CD4-positive, alpha-beta memory T cell (primary cell): ENCODE data around the gene BRD9. TPM values are rescaled to one million over a fixed set of nuclear protein-coding genes. Genes with fewer than 3 reads are reported as not detected.
"Not testable (repeated sequence)": the region's sequence is repeated elsewhere in the genome, so short reads cannot be mapped to it uniquely, and the experiment has no call there.

ENCODE experiments used
- CTCF ChIA-PET: fragments of 350-600 bp; sonication (Branson Sonifier 250); formaldehyde crosslinking; loops from one replicate; lab custom pipeline; 2021; ENCODE audit warnings: inconsistent platforms; ENCODE audit not compliant: partially characterized antibody; lab: Charles Lee
- POLR2A ChIA-PET: fragments of 350-600 bp; sonication (Branson Sonifier 250); formaldehyde crosslinking; loops from one replicate; lab custom pipeline; 2021; ENCODE audit not compliant: partially characterized antibody; lab: Charles Lee
- DNase-seq, 5 donors: peaks; one replicate each; pipeline versions ENCODE4 v3.0.0 to v3.0.0-alpha.2; 2020 to 2022; ENCODE audit warnings: mixed read lengths in 1 of 5
- H3K27ac ChIP-seq: one replicate; pipeline ENCODE4 v1.7.0; 2013; ENCODE audit warnings: low read depth, low read length
- H3K27me3 ChIP-seq: 2 replicates; pipeline ENCODE4 v1.7.0; 2013; ENCODE audit warnings: mild to moderate bottlenecking, low read length, moderate library complexity; ENCODE audit not compliant: insufficient read depth
- H3K36me3 ChIP-seq: 2 replicates; pipeline ENCODE4 v1.7.0; 2013; ENCODE audit warnings: mild to moderate bottlenecking, low read length, moderate library complexity; ENCODE audit not compliant: insufficient read depth
- H3K4me1 ChIP-seq: 2 replicates; pipeline ENCODE4 v1.7.0; 2013; ENCODE audit warnings: mild to moderate bottlenecking, low read length, moderate library complexity; ENCODE audit not compliant: insufficient read depth
- H3K4me3 ChIP-seq, 2 donors: one replicate each; pipeline ENCODE4 v1.7.0; 2013; ENCODE audit warnings: low read length in 2 of 2, mild to moderate bottlenecking in 1 of 2
- H3K9me3 ChIP-seq, 2 donors: one replicate each; pipeline ENCODE4 v1.7.0; 2013; ENCODE audit warnings: low read length in 2 of 2, control low read depth in 1 of 2; ENCODE audit not compliant: control insufficient read depth in 1 of 2
- H3K27ac Mint-ChIP-seq, 7 donors: one replicate each; pipeline ENCODE4 v1.8.0; 2020 to 2021; ENCODE audit warnings: mixed read lengths in 7 of 7, mild to moderate bottlenecking in 6 of 7, inconsistent platforms in 3 of 7, moderate library complexity in 3 of 7
- H3K27me3 Mint-ChIP-seq, 2 donors: one replicate each; pipeline ENCODE4 v1.8.0; 2020 to 2021; ENCODE audit warnings: mixed read lengths in 2 of 2
- H3K36me3 Mint-ChIP-seq, 2 donors: one replicate each; pipeline ENCODE4 v1.8.0; 2020 to 2021; ENCODE audit warnings: mixed read lengths in 2 of 2, inconsistent platforms in 1 of 2, mild to moderate bottlenecking in 1 of 2
- H3K4me1 Mint-ChIP-seq, 4 donors: one replicate each; pipeline ENCODE4 v1.8.0; 2020 to 2021; ENCODE audit warnings: mixed read lengths in 4 of 4, mild to moderate bottlenecking in 1 of 4
- H3K4me3 Mint-ChIP-seq, 8 donors: one replicate each; pipeline ENCODE4 v1.8.0; 2020 to 2021; ENCODE audit warnings: mixed read lengths in 8 of 8, mild to moderate bottlenecking in 7 of 8, moderate library complexity in 6 of 8, inconsistent platforms in 3 of 8
- H3K9me3 Mint-ChIP-seq, 8 donors: one replicate each; pipeline ENCODE4 v1.8.0; 2020 to 2021; ENCODE audit warnings: mixed read lengths in 8 of 8, mild to moderate bottlenecking in 5 of 8, inconsistent platforms in 3 of 8, moderate library complexity in 1 of 8
- intact Hi-C: fragments of 100-400 bp; cut with micrococcal nuclease; formaldehyde crosslinking; loops from one replicate; pipeline ENCODE4 v1.15.1; 2023
- polyA plus RNA-seq, 2 donors: library from polyadenylated mRNA; unstranded; fragments of 300-500 nt; fragmentation: Illumina TruSeq; gene quantifications; one replicate each; pipeline ENCODE4 v1.2.3, GENCODE V29; 2021
- total RNA-seq, 2 experiments: library from RNA; stranded (reverse); gene quantifications; one replicate each; pipeline ENCODE4 v1.2.3, GENCODE V29; 2021

The BRD9 gene
- total and polyA plus RNA-seq, 4 experiments from 2014 or later, result 8.0 to 86.8 (median 51.3) TPM

DNA sequence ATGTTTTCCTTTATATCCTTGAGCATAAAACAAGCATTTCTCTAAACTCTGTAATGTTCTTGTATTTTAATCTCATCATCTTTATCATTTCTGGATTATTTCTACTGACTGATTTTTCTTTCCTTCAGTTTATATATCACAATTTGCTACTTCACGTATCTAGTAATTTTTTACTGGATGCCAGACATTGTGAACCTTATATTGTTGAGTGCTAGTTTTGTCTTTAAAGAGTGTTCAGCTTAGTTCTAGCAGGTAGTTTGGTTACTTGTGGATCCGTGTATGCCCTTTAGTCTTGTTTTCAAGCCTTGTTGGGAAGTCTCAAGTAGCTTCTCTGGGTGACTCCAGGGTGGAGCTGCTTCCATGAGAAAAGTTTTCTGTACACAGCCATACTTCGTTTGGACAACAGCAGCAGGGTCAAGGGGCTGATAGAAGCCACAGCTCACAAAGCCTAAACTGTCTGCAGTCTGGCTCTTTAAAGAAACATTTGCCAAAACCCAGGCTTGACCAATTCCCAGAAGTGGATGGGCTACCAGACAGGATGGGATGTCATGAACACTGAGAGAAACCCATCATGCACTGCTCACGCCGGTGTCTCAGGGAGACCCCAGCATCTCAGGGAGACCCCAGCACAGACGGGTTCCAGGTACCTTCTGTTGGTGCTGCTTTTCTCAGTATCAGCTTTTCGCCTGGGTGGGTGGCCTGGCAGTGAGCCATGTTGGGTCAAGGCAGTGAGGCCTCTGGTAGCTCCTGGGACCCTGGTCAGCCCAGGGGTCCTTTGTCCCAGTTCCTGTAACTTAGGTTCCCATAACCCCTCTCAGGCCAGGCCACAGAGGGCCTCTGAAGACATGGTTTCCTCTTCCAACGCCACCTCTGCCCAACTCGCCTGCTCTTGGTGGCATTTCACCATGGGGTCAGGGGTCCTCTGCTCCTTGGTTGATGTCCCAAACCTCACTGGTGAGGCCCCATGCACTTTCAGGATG is 29.1 kb upstream of the BRD9 start:
- H3K27ac Mint-ChIP-seq, result no peak overlapping the region
- Histone ChIP-seq H3K27me3 (peaks cover 4% of the 10 kb centered on the region), H3K27ac (no peak overlapping the region), H3K4me3 (no peak overlapping the region), H3K4me1 (no peaks in the 10 kb centered on the region), H3K9me3 (no peaks in the 10 kb centered on the region), H3K36me3 (no peaks in the 10 kb centered on the region)
- intact Hi-C loops, result loop anchor here (2.0 kb wide), 1 partner anchor 87 kb away; the partner anchor contains the start of gene NKD2
- no peaks in the 10 kb centered on the region for H3K36me3 Mint-ChIP-seq
- CTCF ChIA-PET, result interaction anchor here (1.2 to 1.6 kb wide), 3 partner anchors 83 to 219 kb away, joined by 3 to 5 read pairs (median 3); no protein-coding TSS in a partner anchor
- H3K4me1 Mint-ChIP-seq, result peaks cover 0 to 2% (median 0%) of the 10 kb centered on the region in 4 donors
- peaks cover 7 to 19% of the 10 kb centered on the region in 2 donors for H3K27me3 Mint-ChIP-seq
- no peak for DNase-seq
- POLR2A ChIA-PET, result no interaction called here
- H3K4me3 Mint-ChIP-seq, result no peak overlapping the region
- peaks cover 0 to 1% (median 0%) of the 10 kb centered on the region in 8 donors for H3K9me3 Mint-ChIP-seq

GRCh38 chr5:920321-920720 is 27.7 kb upstream of the BRD9 start:
- CTCF ChIA-PET, result interaction anchor here (0.6 to 1.6 kb wide), 3 partner anchors 85 to 220 kb away, joined by 3 to 4 read pairs (median 3); no protein-coding TSS in a partner anchor
- no peaks in the 10 kb centered on the region for H3K9me3 ChIP-seq
- H3K27me3 ChIP-seq, result no peaks in the 10 kb centered on the region
- no peak overlapping the region for H3K4me3 ChIP-seq
- no peak overlapping the region for H3K4me3 Mint-ChIP-seq
- peak overlapping the region in 1 of 7 donors; percentile 5 for H3K27ac Mint-ChIP-seq
- no peaks in the 10 kb centered on the region for H3K36me3 Mint-ChIP-seq
- H3K27me3 Mint-ChIP-seq, result peaks cover 3 to 7% of the 10 kb centered on the region in 2 donors
- intact Hi-C loops, result no loop called here
- DNase-seq, result no peak
- H3K27ac ChIP-seq, result no peak overlapping the region
- no peaks in the 10 kb centered on the region for H3K4me1 Mint-ChIP-seq
- peaks cover 0 to 1% (median 0%) of the 10 kb centered on the region in 8 donors for H3K9me3 Mint-ChIP-seq
- no peaks in the 10 kb centered on the region for H3K36me3 ChIP-seq
- POLR2A ChIA-PET, result interaction anchor here (1.1 kb wide), 1 partner anchor 9 kb away, joined by 3 read pairs; no protein-coding TSS in a partner anchor
- H3K4me1 ChIP-seq, result no peaks in the 10 kb centered on the region

DNA sequence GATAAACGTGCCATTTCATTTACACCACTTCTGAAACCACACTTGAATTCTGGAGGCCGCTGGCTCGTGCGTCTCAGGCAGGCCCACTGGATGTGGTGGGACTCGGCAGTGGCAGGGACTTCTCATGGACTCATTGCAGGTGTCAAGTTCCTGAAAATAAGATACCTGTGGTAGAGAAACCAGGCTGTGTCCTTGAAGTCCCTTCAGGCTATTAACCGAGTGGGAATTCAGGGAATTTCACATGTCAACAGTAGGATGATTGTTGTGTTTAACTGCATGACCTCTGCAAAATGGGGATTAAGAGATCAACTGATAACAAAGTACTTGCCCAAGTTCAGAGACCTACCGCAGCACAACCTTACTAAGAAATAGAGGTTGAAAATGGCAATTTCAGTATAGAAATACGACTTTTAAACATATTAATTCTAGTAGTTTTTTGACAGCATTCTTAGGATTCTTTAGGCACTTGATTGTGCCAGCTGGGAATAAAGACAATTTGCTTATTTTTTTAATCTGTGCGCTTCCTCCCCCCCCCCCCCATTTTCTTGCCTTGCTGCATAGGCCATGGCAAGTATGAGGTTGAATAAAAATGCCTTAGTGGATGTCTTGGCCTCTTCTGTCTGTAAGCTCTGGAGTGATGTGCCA is 26.9 kb upstream of the BRD9 start:
- H3K27ac Mint-ChIP-seq, result no peak overlapping the region
- Histone ChIP-seq H3K4me3 (no peak overlapping the region), H3K27ac (no peak overlapping the region), H3K36me3 (no peaks in the 10 kb centered on the region), H3K9me3 (no peaks in the 10 kb centered on the region), H3K4me1 (no peaks in the 10 kb centered on the region), H3K27me3 (no peaks in the 10 kb centered on the region)
- intact Hi-C loops, result no loop called here
- H3K4me3 Mint-ChIP-seq, result no peak overlapping the region
- POLR2A ChIA-PET, result interaction anchor here (1.1 kb wide), 1 partner anchor 8 kb away, joined by 3 read pairs; no protein-coding TSS in a partner anchor
- no peak for DNase-seq
- CTCF ChIA-PET, result interaction anchor here (0.6 to 1.4 kb wide), 2 partner anchors 204 to 221 kb away, joined by 3 to 4 read pairs; no protein-coding TSS in a partner anchor
- H3K9me3 Mint-ChIP-seq, result peaks cover 0 to 1% (median 0%) of the 10 kb centered on the region in 8 donors
- peaks cover 0 to 3% of the 10 kb centered on the region in 2 donors for H3K27me3 Mint-ChIP-seq
- no peaks in the 10 kb centered on the region for H3K4me1 Mint-ChIP-seq
- H3K36me3 Mint-ChIP-seq, result no peaks in the 10 kb centered on the region

GRCh38 chr5:918717-919116 is 26.1 kb upstream of the BRD9 start:
- H3K4me3 Mint-ChIP-seq, POLR2A ChIA-PET, H3K27me3 ChIP-seq, DNase-seq, H3K4me3 ChIP-seq, H3K4me1 Mint-ChIP-seq, H3K9me3 ChIP-seq, H3K27ac ChIP-seq, CTCF ChIA-PET, H3K9me3 Mint-ChIP-seq, H3K4me1 ChIP-seq, H3K36me3 Mint-ChIP-seq, intact Hi-C loops, H3K27ac Mint-ChIP-seq, H3K36me3 ChIP-seq, H3K27me3 Mint-ChIP-seq: not testable (repeated sequence)

- no peaks in the 10 kb centered on the region for H3K4me1 ChIP-seq
- no peak overlapping the region for H3K4me3 ChIP-seq
- intact Hi-C loops, result no loop called here
- no peaks in the 10 kb centered on the region for H3K27me3 ChIP-seq
- peaks cover 2 to 12% (median 9%) of the 10 kb centered on the region in 4 donors for H3K4me1 Mint-ChIP-seq
- H3K27ac Mint-ChIP-seq, result peak overlapping the region in 2 of 7 donors; percentile 18 to 32
- no peak for DNase-seq
- no peaks in the 10 kb centered on the region for H3K36me3 Mint-ChIP-seq
- no peak overlapping the region for H3K4me3 Mint-ChIP-seq
- ChIA-PET CTCF (interaction anchor here (1.8 kb wide), 1 partner anchor 14 kb away, joined by 5 read pairs; no protein-coding TSS in a partner anchor), POLR2A (no interaction called here)
- H3K27ac ChIP-seq, result no peak overlapping the region
- H3K9me3 ChIP-seq, result no peaks in the 10 kb centered on the region
- H3K9me3 Mint-ChIP-seq, result peaks cover 0 to 2% (median 0%) of the 10 kb centered on the region in 8 donors
- H3K27me3 Mint-ChIP-seq, result no peaks in the 10 kb centered on the region
- H3K36me3 ChIP-seq, result no peaks in the 10 kb centered on the region
Measured at GRCh38 chr5:916441-917293, 24.1 kb upstream of the BRD9 start.

- Histone ChIP-seq H3K4me1 (no peaks in the 10 kb centered on the region), H3K27me3 (no peaks in the 10 kb centered on the region), H3K9me3 (no peaks in the 10 kb centered on the region), H3K36me3 (no peaks in the 10 kb centered on the region), H3K27ac (no peak overlapping the region), H3K4me3 (no peak overlapping the region)
- CTCF ChIA-PET, result interaction anchor here (1.8 kb wide), 1 partner anchor 14 kb away, joined by 5 read pairs; no protein-coding TSS in a partner anchor
- no peaks in the 10 kb centered on the region for H3K36me3 Mint-ChIP-seq
- DNase-seq, result no peak
- no peak overlapping the region for H3K27ac Mint-ChIP-seq
- intact Hi-C loops, result no loop called here
- no peaks in the 10 kb centered on the region for H3K27me3 Mint-ChIP-seq
- H3K4me1 Mint-ChIP-seq, result peaks cover 2 to 12% (median 9%) of the 10 kb centered on the region in 4 donors
- POLR2A ChIA-PET, result no interaction called here
- H3K4me3 Mint-ChIP-seq, result no peak overlapping the region
- peaks cover 0 to 2% (median 0%) of the 10 kb centered on the region in 8 donors for H3K9me3 Mint-ChIP-seq
Measured at GRCh38 chr5:915946-916345, 23.3 kb upstream of the BRD9 start.
